Stimulated activated CD4-positive, alpha-beta T cell treated with anti-CD3 and anti-CD28 coated beads, Interleukin-12 subunit alpha, Interleukin-12 subunit beta, amount 100 ng/mL, for 48 hours (primary cell): ENCODE measurements around the gene ANO4.
"Not testable (repeated sequence)": the region's sequence is repeated elsewhere in the genome, so short reads cannot be mapped to it uniquely, and the experiment has no call there.

Experiments used
- DNase-seq, 3 donors: peaks; one replicate each; pipeline ENCODE4 v3.0.0-alpha.2; 2020; ENCODE audit warnings: low read depth in 2 of 3, low spot score in 1 of 3

Gene ANO4

GRCh38 chr12:100868487-100868886 lies 73.9 kb downstream of the ANO4 start:
- DNase-seq = no peak

- no peak for DNase-seq
Observed at GRCh38 chr12:100871195-100871734, 76.7 kb downstream of the ANO4 start.

- no peak for DNase-seq
Observed at GRCh38 chr12:100875156-100875555, 80.6 kb downstream of the ANO4 start.

GRCh38 chr12:100875771-100876170 lies 81.2 kb downstream of the ANO4 start:
- DNase-seq = no peak

GRCh38 chr12:100877776-100878175 lies 83.2 kb downstream of the ANO4 start:
- no peak for DNase-seq

- no peak for DNase-seq
Observed at GRCh38 chr12:100895192-100895591, 100.6 kb downstream of the ANO4 start.

GRCh38 chr12:100896192-100896591 lies 101.6 kb downstream of the ANO4 start:
- no peak for DNase-seq

- no peak for DNase-seq
Observed at GRCh38 chr12:100897240-100897639, 102.7 kb downstream of the ANO4 start.

GRCh38 chr12:100899301-100899700 lies 104.7 kb downstream of the ANO4 start:
- no peak for DNase-seq

GRCh38 chr12:100900808-100901207 lies 106.2 kb downstream of the ANO4 start:
- DNase-seq = no peak

- DNase-seq = no peak
Observed at GRCh38 chr12:100901266-100901665, 106.7 kb downstream of the ANO4 start.

- no peak for DNase-seq
Observed at GRCh38 chr12:100904270-100904669, 109.7 kb downstream of the ANO4 start.

GRCh38 chr12:100908501-100908900 lies 113.9 kb downstream of the ANO4 start:
- DNase-seq = no peak

- no peak for DNase-seq
Observed at GRCh38 chr12:100913872-100914592, 119.5 kb downstream of the ANO4 start.

- DNase-seq = no peak
Observed at GRCh38 chr12:100919116-100919515, 124.5 kb downstream of the ANO4 start.

GRCh38 chr12:100920493-100920892 lies 125.9 kb downstream of the ANO4 start:
- no peak for DNase-seq

GRCh38 chr12:100926669-100927248 lies 132.2 kb downstream of the ANO4 start:
- no peak for DNase-seq

- DNase-seq = no peak
Observed at GRCh38 chr12:100927826-100928225, 133.2 kb downstream of the ANO4 start.

- DNase-seq = no peak
Observed at GRCh38 chr12:100932571-100932970, 138.0 kb downstream of the ANO4 start.

GRCh38 chr12:100933531-100933930 lies 139.0 kb downstream of the ANO4 start:
- not testable (repeated sequence) for DNase-seq

GRCh38 chr12:100935929-100936328 lies 141.4 kb downstream of the ANO4 start:
- DNase-seq = no peak

GRCh38 chr12:100936661-100937060 lies 142.1 kb downstream of the ANO4 start:
- no peak for DNase-seq

- DNase-seq = no peak
Observed at GRCh38 chr12:100940503-100940902, 145.9 kb downstream of the ANO4 start.
